GM12878 (cell line): ENCODE data around the gene PAQR7. TPM values are rescaled to one million over a fixed set of nuclear protein-coding genes. Genes with fewer than 3 reads are reported as not detected.

Experiments
- ATAC-seq: fragments of 200-7000 bp; cut with Tn5 transposase; 3 replicates; pipeline ENCODE4 v1.9.1; 2020; ENCODE audit warnings: mild to moderate bottlenecking, moderate library complexity
- BruUV-seq: library from RNA; stranded (reverse); fragments of 400-500 nt; replicated peaks from 2 replicates; lab custom pipeline; 2021; lab: Mats Ljungman, UMichigan
- CTCF ChIA-PET: fragments of 300-600 bp; sonication (Branson Sonifier 250); formaldehyde crosslinking; extraction: SDS; loops from one replicate; lab custom pipeline; 2021; ENCODE audit warnings: inconsistent platforms; lab: Yijun Ruan, JAX
- POLR2A ChIA-PET: fragments of 350-600 bp; formaldehyde crosslinking; extraction: SDS; loops from one replicate; lab custom pipeline; 2021; ENCODE audit warnings: inconsistent platforms; lab: Charles Lee
- RAD21 ChIA-PET: fragments of 300-600 bp; sonication (Branson Sonifier 250); formaldehyde crosslinking; loops from one replicate; lab custom pipeline; 2023; ENCODE audit warnings: antibody characterized with exemption; ENCODE audit not compliant: unreplicated experiment; lab: Charles Lee
- SMC1A ChIA-PET: fragments of 300-600 bp; sonication (Branson Sonifier 250); formaldehyde crosslinking; loops from one replicate; lab custom pipeline; 2023; ENCODE audit not compliant: unreplicated experiment, uncharacterized antibody; lab: Charles Lee
- DNase-seq: peaks from one replicate; pipeline ENCODE4 v3.0.0-alpha.2; 2011; ENCODE audit warnings: low read depth, low spot score
- FAIRE-seq: peaks from 3 replicates; lab custom pipeline; 2011; peaks lifted over from hg19 to GRCh38; lab: Jason Lieb, UNC
- H2AFZ ChIP-seq: 2 replicates; pipeline ENCODE4 v1.6.0; 2011; ENCODE audit warnings: low read depth, low read length, control low read depth; ENCODE audit not compliant: control insufficient read depth
- H3K27ac ChIP-seq: 2 replicates; pipeline ENCODE4 v1.5.1; 2011; ENCODE audit warnings: control low read depth; ENCODE audit not compliant: control insufficient read depth, insufficient read depth
- H3K27me3 ChIP-seq, 2 experiments: replicated peaks in 1 of 2; 2 replicates each; pipeline versions ENCODE4 v1.6.0 to v1.6.1; 2011; ENCODE audit warnings: low read length in 1 of 2; ENCODE audit not compliant: control insufficient read depth in 2 of 2, insufficient read depth in 2 of 2
- H3K36me3 ChIP-seq, 2 experiments: 2 replicates each; pipeline ENCODE4 v1.5.1; 2011; ENCODE audit warnings: low read length in 1 of 2; ENCODE audit not compliant: control insufficient read depth in 2 of 2, insufficient read depth in 2 of 2
- H3K4me1 ChIP-seq: 2 replicates; pipeline ENCODE4 v1.6.1; 2011; ENCODE audit warnings: mild to moderate bottlenecking, low read length, moderate library complexity, mixed read lengths; ENCODE audit not compliant: control insufficient read depth, insufficient read depth
- H3K4me2 ChIP-seq: 2 replicates; pipeline ENCODE4 v1.6.0; 2011; ENCODE audit warnings: control low read depth; ENCODE audit not compliant: control insufficient read depth, insufficient read depth
- H3K4me3 ChIP-seq: fragments of 200-600 bp; sonication (generic); 2 replicates; pipeline ENCODE4 v1.5.1; 2016
- H3K79me2 ChIP-seq: 2 replicates; pipeline ENCODE4 v1.6.0; 2011; ENCODE audit warnings: low read length; ENCODE audit not compliant: control insufficient read depth, insufficient read depth
- H3K9ac ChIP-seq: 2 replicates; pipeline ENCODE4 v1.8.0; 2011; ENCODE audit warnings: low read length, control low read depth, mixed read lengths; ENCODE audit not compliant: control insufficient read depth, insufficient read depth
- H3K9me3 ChIP-seq: replicated peaks from 3 replicates; pipeline ENCODE4 v1.5.1; 2011; ENCODE audit warnings: mild to moderate bottlenecking, low read length; ENCODE audit not compliant: control insufficient read depth, insufficient read depth
- H4K20me1 ChIP-seq: 2 replicates; pipeline ENCODE4 v1.6.0; 2011; ENCODE audit not compliant: control insufficient read depth, insufficient read depth
- BACH1 ChIP-seq: fragments of 450-650 bp; IDR thresholded peaks from 2 replicates; pipeline ENCODE4 v1.6.1; 2017; ENCODE audit warnings: mild to moderate bottlenecking, borderline replicate concordance
- BRCA1 ChIP-seq: IDR thresholded peaks from 2 replicates; pipeline ENCODE4 v1.6.1; 2011; ENCODE audit warnings: low read depth, low read length, improper control_type of control experiment
- CTCF ChIP-seq, 3 experiments: IDR thresholded peaks in 2 of 3; conservative IDR thresholded peaks in 1 of 3; 2 replicates each; pipeline ENCODE4 v1.5.1; 2011; ENCODE audit warnings: low read depth in 3 of 3, low read length in 3 of 3, mild to moderate bottlenecking in 3 of 3, control low read depth in 2 of 3, moderate library complexity in 2 of 3, inconsistent platforms in 1 of 3, mixed read lengths in 1 of 3; ENCODE audit not compliant: control insufficient read depth in 2 of 3, insufficient read depth in 1 of 3; ENCODE audit errors: extremely low read depth in 1 of 3
- E4F1 ChIP-seq: fragments of 450-650 bp; IDR thresholded peaks from 2 replicates; pipeline ENCODE4 v1.6.1; 2018; ENCODE audit warnings: borderline replicate concordance, mild to moderate bottlenecking; ENCODE audit not compliant: partially characterized antibody
- FOS ChIP-seq: IDR thresholded peaks from 3 replicates; pipeline ENCODE4 v1.6.1; 2011; ENCODE audit warnings: borderline replicate concordance; ENCODE audit not compliant: insufficient read length; ENCODE audit errors: extremely low read depth
- MTA2 ChIP-seq: fragments of 450-650 bp; IDR thresholded peaks from 2 replicates; pipeline ENCODE4 v1.6.1; 2016; ENCODE audit warnings: low read depth, mild to moderate bottlenecking, moderate library complexity
- MXI1 ChIP-seq: fragments of 150-350 bp; IDR thresholded peaks from 2 replicates; pipeline ENCODE4 v1.6.1; 2011; ENCODE audit warnings: low read depth, mild to moderate bottlenecking, inconsistent platforms, low read length, improper control_type of control experiment
- MYC ChIP-seq: IDR thresholded peaks from 2 replicates; pipeline ENCODE4 v1.6.1; 2011; ENCODE audit warnings: mild to moderate bottlenecking, low read length, moderate library complexity, inconsistent platforms; ENCODE audit not compliant: insufficient read depth, insufficient replicate concordance, insufficient read length, severe bottlenecking
- NBN ChIP-seq: fragments of 450-650 bp; IDR thresholded peaks from 2 replicates; pipeline ENCODE4 v1.6.1; 2016
- POLR2A ChIP-seq: IDR thresholded peaks from 2 replicates; pipeline ENCODE4 v1.6.1; 2011; ENCODE audit warnings: low read depth, mild to moderate bottlenecking, low read length
- RELA ChIP-seq: fragments of 450-650 bp; IDR thresholded peaks from 2 replicates; pipeline ENCODE4 v1.8.0; 2014; ENCODE audit warnings: borderline replicate concordance; ENCODE audit not compliant: partially characterized antibody
- RUNX3 ChIP-seq: IDR thresholded peaks from 2 replicates; pipeline ENCODE4 v1.6.1; 2012; ENCODE audit warnings: low read length, inconsistent platforms
- SKIL ChIP-seq: fragments of 450-650 bp; IDR thresholded peaks from 2 replicates; pipeline ENCODE4 v1.6.1; 2017; ENCODE audit warnings: mild to moderate bottlenecking, low read depth, inconsistent platforms; ENCODE audit not compliant: poor library complexity, severe bottlenecking
- SUPT20H ChIP-seq: IDR thresholded peaks from 2 replicates; pipeline ENCODE4 v1.6.1; 2011; ENCODE audit warnings: low read depth, mild to moderate bottlenecking, low read length, moderate library complexity, borderline replicate concordance; ENCODE audit not compliant: control insufficient read depth
- ZBTB33 ChIP-seq: fragments of 450-650 bp; IDR thresholded peaks from 2 replicates; pipeline ENCODE4 v1.6.1; 2017; ENCODE audit warnings: mild to moderate bottlenecking
- WGBS: methylation state at CpG from one replicate; pipeline ENCODE4 v1.1.6; 2016; ENCODE audit warnings: low lambda C conversion rate; ENCODE audit not compliant: insufficient replicate concordance, insufficient coverage; ENCODE audit errors: missing lambda C conversion rate; 5-methylcytosine and 5-hydroxymethylcytosine counted together
- in situ Hi-C: fragments of 300-500 bp; cut with MboI; formaldehyde crosslinking; loops from 9 replicates; pipeline ENCODE4 v1.14.3; 2018; ENCODE audit warnings: mixed read lengths
- intact Hi-C: fragments of 100-400 bp; cut with micrococcal nuclease; formaldehyde crosslinking; loops from one replicate; pipeline ENCODE4 v1.14.2; 2022; ENCODE audit not compliant: unreplicated experiment
- polyA plus RNA-seq, 11 experiments: library from polyadenylated mRNA; depleted of rRNA in 4 of 11; unstranded in 6 of 11; stranded (reverse) in 5 of 11; fragments of >200 nt; fragmentation: Nextera tagmentation in 4 of 11; fragmentation: Illumina TruSeq in 1 of 11; extraction: Ambion mirVana in 4 of 11; extraction: Trizol in 1 of 11; gene quantifications; 1 replicate in 1 of 11; 2 replicates in 10 of 11; pipeline versions ENCODE4 v1.2.1 to v1.2.3, GENCODE V29; 2011 to 2016; ENCODE audit warnings: inconsistent platforms in 2 of 11, missing spikeins in 2 of 11, low read depth in 1 of 11
- total RNA-seq, 4 experiments: library from RNA; depleted of rRNA in 3 of 4; stranded (reverse); fragments of >200 nt in 3 of 4; fragmentation: Illumina TruSeq in 1 of 4; extraction: Trizol in 1 of 4; gene quantifications; 2 replicates each; pipeline versions ENCODE4 v1.2.1 to v1.2.3, GENCODE V29; 2013 to 2021

PAQR7 gene
- total and polyA plus RNA-seq, 10 of the 15 experiments (the other 5 are each of a cell fraction or from before 2014, with no cell fraction given) = 1.1 to 8.8 (median 5.2) TPM

GRCh38 chr1:25817840-25818501 is 57.5 kb downstream of the PAQR7 start:
- WGBS = 66% methylated on average over 8 of the region's 8 CpGs
- Histone ChIP-seq H3K4me1 (peaks cover 15% of the 10 kb centered on the region), H4K20me1 (no peaks in the 10 kb centered on the region), H3K27ac (no peak overlapping the region), H3K9ac (no peak overlapping the region), H3K4me2 (no peak overlapping the region), H3K36me3 (no peaks in the 10 kb centered on the region; a peak in 1 of 4 replicates), H3K9me3 (no peaks in the 10 kb centered on the region), H3K79me2 (peaks cover 26% of the 10 kb centered on the region), H2AFZ (no peak overlapping the region), H3K27me3 (no peaks in the 10 kb centered on the region), H3K4me3 (no peak overlapping the region)
- CTCF ChIA-PET = interaction anchor here (0.9 to 5.3 kb wide), 4 partner anchors 8 to 297 kb away, joined by 3 to 24 read pairs (median 13); partner anchors contain the start of gene PAFAH2
- POLR2A ChIA-PET = no interaction called here
- no peak for ATAC-seq
- RAD21 ChIA-PET = interaction anchor here (2.9 kb wide), 1 partner anchor 179 kb away, joined by 13 read pairs; the partner anchor contains the start of gene PAFAH2
- SMC1A ChIA-PET = interaction anchor here (1.0 to 1.8 kb wide), 2 partner anchors 8 to 15 kb away, joined by 3 to 8 read pairs; no protein-coding TSS in a partner anchor
- in situ Hi-C loops (loop anchor here (25.0 kb wide), 1 partner anchor 406 kb away; the partner anchor contains the start of gene RHCE), intact Hi-C loops (no loop called here)
- FAIRE-seq = no peak
- BruUV-seq = no TSS peak
- DNase-seq = no peak
- TF ChIP-seq E4F1 (no peak), MYC (no peak), RELA (no peak), RUNX3 (no peak), BRCA1 (no peak), BACH1 (no peak), MTA2 (no peak), SKIL (no peak), FOS (no peak), NBN (no peak), ZBTB33 (no peak), SUPT20H (no peak), CTCF (IDR thresholded peaks at IDR 0.05 in 2 of 3, conservative IDR thresholded peaks at IDR 0.05 in 1 of 3; ENCODE audit: control insufficient read depth in 2 of 3, extremely low read depth in 1 of 3, insufficient read depth in 1 of 3, low read depth in 3 of 3, low read length in 3 of 3) (no peak), MXI1 (no peak), POLR2A (no peak)
